Diencephalon (tissue), 1 donor: ENCODE results near the gene UBE2G1. TPM values are rescaled to one million over a fixed set of nuclear protein-coding genes. Genes with fewer than 3 reads are reported as not detected.

Experiments
- small RNA-seq: library from RNA; depleted of rRNA; stranded (forward); fragments of <200 nt; gene quantifications from one replicate; pipeline ENCODE3, GENCODE V24; 2014
- total RNA-seq: library from RNA; depleted of rRNA; stranded (reverse); fragments of >200 nt; gene quantifications from one replicate; pipeline ENCODE4 v1.2.3, GENCODE V29; 2014

UBE2G1 gene, protein sequence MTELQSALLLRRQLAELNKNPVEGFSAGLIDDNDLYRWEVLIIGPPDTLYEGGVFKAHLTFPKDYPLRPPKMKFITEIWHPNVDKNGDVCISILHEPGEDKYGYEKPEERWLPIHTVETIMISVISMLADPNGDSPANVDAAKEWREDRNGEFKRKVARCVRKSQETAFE
- 40.4 TPM for total RNA-seq

DNA sequence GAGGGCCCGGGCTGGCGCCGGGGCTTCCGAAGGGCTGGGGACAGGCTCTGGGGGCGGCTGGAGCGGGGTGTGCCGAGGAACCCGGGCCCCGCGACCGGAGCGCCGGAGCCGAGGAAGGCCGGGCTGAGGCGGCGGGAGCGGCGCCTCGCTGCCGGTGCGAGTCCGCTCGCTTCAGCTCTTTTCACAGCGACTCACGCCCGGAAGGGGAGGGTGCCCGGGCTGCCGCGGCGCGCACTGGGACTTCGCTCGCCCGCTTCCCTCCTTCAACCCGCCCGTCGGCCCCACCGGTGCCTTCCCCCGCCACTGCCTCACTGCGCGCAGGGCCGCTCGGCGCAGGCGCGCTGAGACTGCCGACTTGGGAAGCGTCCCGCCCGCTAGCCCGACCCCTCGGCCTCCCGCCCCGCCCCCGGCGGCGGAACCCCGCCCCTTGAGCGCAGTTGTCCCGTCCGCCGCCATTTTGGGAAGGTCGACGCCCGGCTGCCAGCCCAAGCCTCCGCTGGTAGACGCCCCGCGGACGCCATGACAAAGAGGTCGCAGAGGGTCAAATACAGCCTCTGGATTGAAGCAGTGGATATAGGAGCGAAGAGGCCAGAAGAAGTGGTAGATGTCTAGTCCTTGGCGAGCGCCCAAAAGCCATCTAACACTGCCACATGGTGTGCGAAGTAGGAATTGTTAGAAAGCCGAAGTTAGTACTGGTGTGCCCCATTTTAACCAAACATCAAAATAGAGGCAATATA is at the start of gene UBE2G1:
Gene UBE2G1 (minus strand): TSS at position 349 of the 737 bp plus-strand sequence. CDS start 359 bp downstream, outside the sequence.

DNA sequence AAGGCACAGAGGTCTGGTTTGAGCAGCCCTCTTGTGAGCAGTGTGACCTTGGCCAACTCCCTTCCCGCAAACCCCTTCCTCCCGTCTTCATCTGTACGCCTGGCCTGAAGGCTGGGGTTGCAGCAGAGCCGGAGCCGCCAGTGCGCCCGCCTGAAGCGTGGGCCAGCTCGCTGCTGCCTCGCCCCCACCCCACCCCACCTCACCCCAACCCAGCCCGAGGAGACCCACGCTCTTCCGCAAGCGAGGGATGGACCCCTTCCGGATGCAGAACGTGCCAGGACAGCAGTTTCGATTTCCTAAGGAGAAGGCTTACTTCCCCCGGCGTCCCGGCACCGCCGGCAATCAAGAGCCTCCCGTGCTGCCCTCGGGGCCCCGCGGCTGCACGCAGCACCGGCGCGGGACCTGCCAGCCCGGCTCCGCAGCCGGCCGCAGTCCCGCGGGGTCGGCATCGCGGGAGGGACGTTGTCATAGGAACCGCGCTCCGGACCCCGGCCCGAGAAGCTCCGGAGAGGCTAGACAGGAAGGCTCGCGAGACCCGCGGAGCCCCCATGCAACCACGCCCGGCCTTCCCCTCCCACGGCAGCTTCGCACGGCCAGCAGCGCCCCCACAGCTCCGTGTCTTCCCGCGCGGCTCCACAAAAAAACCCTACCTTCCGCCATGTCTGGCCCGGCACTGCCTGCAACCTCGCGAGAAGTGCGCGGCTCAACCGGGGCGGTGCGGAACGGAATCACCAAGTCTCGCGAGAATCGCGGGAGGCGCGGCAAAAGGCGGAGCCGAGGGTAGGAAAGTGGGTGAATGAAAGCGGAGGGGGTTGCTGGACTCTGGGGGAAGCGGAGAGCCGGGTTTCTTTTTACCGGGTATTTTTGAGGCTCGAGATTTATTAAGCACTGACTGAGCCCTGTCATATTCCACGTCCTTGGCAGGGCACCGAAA is 102.9 kb downstream of the UBE2G1 start, which contains the start of gene ANKFY1:
Gene ANKFY1 (minus strand): TSS at position 698 of the 934 bp plus-strand sequence. CDS start 38 bp downstream, at position 660.

Small RNA genes within 50 kb of the gene (small RNA-seq; reads per million reads assigned to genes)
- gene RN7SL774P = not detected

Other genes with a start within 250 kb of the UBE2G1 start
- 44.8 TPM for gene ZZEF1, start 223.6 kb downstream of the UBE2G1 start, total RNA-seq
- gene CYB5D2, start 223.5 kb downstream of the UBE2G1 start, total RNA-seq = 38.3 TPM
- 54.7 TPM for gene ANKFY1, start 102.7 kb downstream of the UBE2G1 start, total RNA-seq
- gene SPNS3, start 67.3 kb upstream of the UBE2G1 start, total RNA-seq = 1.4 TPM
- gene SPNS2, start 132.2 kb upstream of the UBE2G1 start, total RNA-seq = 16.6 TPM
- 39.0 TPM for gene MYBBP1A, start 188.7 kb upstream of the UBE2G1 start, total RNA-seq
- gene GGT6, start 193.9 kb upstream of the UBE2G1 start, total RNA-seq = not detected
- 5.8 TPM for gene SMTNL2, start 217.9 kb upstream of the UBE2G1 start, total RNA-seq